Measurements from ENCODE around the gene NEAT1.

The NEAT1 gene

GRCh38 chr11:65395961-65396530, 26.6 kb upstream of the NEAT1 start:
- no peak for DNase-seq (ENCODE audit: low read depth)

GRCh38 chr11:65396769-65397745, 25.5 kb upstream of the NEAT1 start:
- TF ChIP-seq CTCF (IDR thresholded peaks at IDR 0.05; ENCODE audit: insufficient read depth, low read depth, low read length, missing control alignments): no peak
- no peak overlapping the region for H3K4me3 ChIP-seq (ENCODE audit: low read depth, low read length)
- no peak for DNase-seq (ENCODE audit: low read depth)

More at GRCh38 chr11:65395961-65396530, 26.6 kb upstream of the NEAT1 start:
- no peak for TF ChIP-seq CTCF (IDR thresholded peaks at IDR 0.05; ENCODE audit: insufficient read depth, low read depth, low read length, missing control alignments)
- no peak overlapping the region for H3K4me3 ChIP-seq (ENCODE audit: low read depth, low read length)

- no peak for TF ChIP-seq CTCF (IDR thresholded peaks at IDR 0.05; ENCODE audit: insufficient read depth, low read depth, low read length, missing control alignments)
- no peak for DNase-seq (ENCODE audit: low read depth)
- H3K4me3 ChIP-seq (ENCODE audit: low read depth, low read length): no peak overlapping the region
These were observed 24.2 kb upstream of the NEAT1 start for GRCh38 chr11:65398362-65398910.

- no peak for DNase-seq (ENCODE audit: low read depth)
- TF ChIP-seq CTCF (IDR thresholded peaks at IDR 0.05; ENCODE audit: insufficient read depth, low read depth, low read length, missing control alignments): no peak
- H3K4me3 ChIP-seq (ENCODE audit: low read depth, low read length): no peak overlapping the region
These were observed 23.3 kb upstream of the NEAT1 start for GRCh38 chr11:65399249-65399648.

- H3K4me3 ChIP-seq (ENCODE audit: low read depth, low read length): no peak overlapping the region
- no peak for DNase-seq (ENCODE audit: low read depth)
- TF ChIP-seq CTCF (IDR thresholded peaks at IDR 0.05; ENCODE audit: insufficient read depth, low read depth, low read length, missing control alignments): no peak
These were observed 22.8 kb upstream of the NEAT1 start for GRCh38 chr11:65399845-65400244.

- TF ChIP-seq CTCF (IDR thresholded peaks at IDR 0.05; ENCODE audit: insufficient read depth, low read depth, low read length, missing control alignments): no peak
- DNase-seq (ENCODE audit: low read depth): no peak
- no peak overlapping the region for H3K4me3 ChIP-seq (ENCODE audit: low read depth, low read length)
These were observed 22.1 kb upstream of the NEAT1 start for GRCh38 chr11:65400307-65401072.

All from GM12865 (cell line).